NCI-H460 (cell line): Measurements from ENCODE around the gene LGALS8. TPM values are rescaled to one million over a fixed set of nuclear protein-coding genes. Genes with fewer than 3 reads are reported as not detected.
"Not testable (repeated sequence)": the region's sequence is repeated elsewhere in the genome, so short reads cannot be mapped to it uniquely, and the experiment has no call there.

Source experiments
- DNase-seq: peaks from one replicate; pipeline ENCODE4 v3.0.0-alpha.2; 2016; ENCODE audit warnings: low read depth; ENCODE audit errors: extremely low read depth
- total RNA-seq: library from RNA; depleted of rRNA; stranded (reverse); fragments of >200 nt; shearing (Covaris generic); gene quantifications from 2 replicates; pipeline ENCODE4 v1.2.3, GENCODE V29; 2014

LGALS8 gene
- total RNA-seq, 1 experiment from 2014 or later, result 226 TPM

GRCh38 chr1:236536540-236536939, 12.8 kb downstream of the LGALS8 start:
- DNase-seq, result no peak

- DNase-seq, result no peak
Measured at GRCh38 chr1:236540813-236541465, 17.2 kb downstream of the LGALS8 start.

DNA sequence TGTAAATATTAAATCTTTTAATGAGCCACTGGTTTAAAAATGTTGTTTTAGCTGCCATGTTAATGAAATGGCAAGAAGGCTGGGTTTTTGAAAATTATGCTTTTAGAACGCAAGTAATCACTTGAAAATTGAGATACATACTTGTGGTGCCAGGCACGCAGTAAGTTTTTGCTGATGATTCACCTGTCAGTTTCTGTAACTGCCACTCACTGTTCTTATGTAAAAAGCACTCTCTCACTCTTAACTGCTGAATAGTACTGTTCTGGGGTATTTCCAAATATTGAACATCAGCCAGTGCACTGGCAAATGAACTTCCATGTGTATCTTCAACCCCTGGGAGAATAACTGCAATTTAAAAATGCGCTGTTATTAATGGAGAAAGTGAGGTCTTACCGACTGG, 17.9 kb downstream of the LGALS8 start:
- DNase-seq, result no peak

DNA sequence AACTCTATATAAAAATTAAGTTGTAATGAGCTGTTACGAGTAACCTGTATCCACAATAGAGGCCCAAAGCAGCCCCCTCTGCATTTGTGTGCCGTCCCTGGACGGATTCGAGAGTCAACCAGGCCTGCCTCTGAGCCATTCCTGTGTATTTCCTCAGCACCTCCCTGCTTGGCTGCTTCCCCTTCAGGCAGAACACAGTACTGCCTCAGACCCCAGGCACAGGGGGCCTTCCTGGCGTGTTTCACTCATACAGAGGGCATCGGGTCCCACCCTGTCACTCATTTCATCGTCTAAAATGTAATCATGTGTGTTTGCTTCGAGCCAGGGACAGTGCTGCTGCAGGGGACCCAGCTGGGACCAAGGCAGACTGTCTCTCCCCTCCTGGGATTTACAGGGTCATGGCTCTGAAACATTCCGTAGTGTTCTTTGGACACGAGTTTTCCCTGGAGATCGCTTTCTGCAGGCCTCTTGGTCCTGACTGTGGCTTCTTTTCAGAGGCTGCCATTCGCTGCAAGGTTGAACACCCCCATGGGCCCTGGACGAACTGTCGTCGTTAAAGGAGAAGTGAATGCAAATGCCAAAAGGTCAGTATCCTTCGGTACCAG, 19.4 kb downstream of the LGALS8 start:
- DNase-seq, result no peak

DNA sequence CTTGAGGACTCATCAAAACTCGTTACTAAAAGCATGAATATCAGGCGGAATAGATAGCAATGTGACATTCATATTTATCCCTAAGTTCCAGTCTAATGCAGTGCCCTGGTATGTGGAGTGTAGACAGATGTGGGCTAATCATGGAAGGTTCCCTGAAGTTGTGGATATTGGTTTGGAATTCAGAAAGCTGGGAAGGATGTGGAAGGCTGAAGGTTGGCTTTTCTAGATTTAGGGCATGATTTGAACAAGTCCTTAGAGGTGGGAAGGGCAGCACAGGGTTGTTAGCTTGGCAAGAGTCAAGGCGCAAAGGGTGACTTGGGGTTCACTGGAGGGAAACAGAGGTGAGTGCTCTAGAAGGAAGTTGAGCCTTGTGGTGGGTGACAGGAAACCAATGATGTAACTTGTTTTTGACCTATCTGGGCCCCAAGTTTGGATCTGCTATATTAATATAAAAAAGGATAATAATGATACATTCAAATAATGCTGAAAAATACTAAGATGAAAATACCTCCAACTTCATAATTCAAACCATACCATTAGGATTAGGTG, 21.9 kb downstream of the LGALS8 start:
- DNase-seq, result no peak

DNA sequence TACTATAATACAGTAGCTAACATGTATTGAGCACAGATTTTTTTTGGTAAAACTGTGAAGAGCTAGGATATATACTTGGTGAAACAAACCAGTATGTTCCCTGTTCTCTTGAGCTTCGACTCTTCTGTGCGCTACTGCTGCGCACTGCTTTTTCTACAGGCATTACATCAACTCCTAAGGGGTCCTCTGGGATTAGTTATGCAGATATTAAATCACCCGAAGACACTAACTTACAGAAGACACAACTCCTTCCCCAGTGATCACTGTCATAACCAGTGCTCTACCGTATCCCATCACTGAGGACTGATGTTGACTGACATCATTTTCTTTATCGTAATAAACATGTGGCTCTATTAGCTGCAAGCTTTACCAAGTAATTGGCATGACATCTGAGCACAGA, 24.7 kb downstream of the LGALS8 start:
- no peak for DNase-seq

DNA sequence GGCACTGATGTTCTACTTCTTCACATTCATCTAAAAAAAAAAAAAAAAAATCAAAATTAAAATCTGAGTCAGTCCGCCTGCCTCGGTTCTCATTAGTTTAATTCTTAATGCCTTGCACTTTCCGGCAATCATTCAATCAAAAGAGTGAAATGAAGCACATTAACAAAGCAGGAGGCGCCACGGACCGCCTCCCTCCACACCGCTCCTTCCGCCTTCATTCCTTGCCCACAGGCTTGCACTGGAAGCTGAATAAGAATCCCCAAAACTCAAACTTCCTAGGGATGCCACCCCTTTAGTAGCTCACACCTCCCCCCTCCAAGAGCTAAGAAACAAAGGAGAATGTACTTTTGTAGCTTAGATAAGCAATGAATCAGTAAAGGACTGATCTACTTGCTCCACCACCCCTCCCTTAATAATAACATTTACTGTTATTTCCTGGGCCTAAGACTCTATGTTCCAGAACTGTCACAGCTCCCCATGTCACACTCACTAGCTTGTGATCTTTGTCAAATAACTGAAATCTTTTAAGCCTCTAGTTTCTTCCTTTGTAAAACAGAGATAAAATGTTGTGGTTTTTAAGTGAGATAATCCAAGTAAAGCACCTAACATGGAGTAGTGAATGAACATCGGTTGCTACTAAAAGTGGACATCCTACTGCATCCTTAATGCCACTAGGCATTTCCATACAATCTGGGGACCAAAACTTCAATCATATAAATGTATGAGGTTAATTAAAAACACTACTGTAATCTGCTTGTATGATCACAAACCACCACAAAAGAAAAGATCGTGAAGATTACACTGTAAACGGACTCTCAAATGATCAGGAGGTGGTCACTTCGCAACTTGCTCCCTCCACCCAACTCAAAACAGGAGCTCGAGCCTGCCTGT, 27.4 kb downstream of the LGALS8 start:
- DNase-seq, result peak; percentile 59

GRCh38 chr1:236552096-236552495, 28.3 kb downstream of the LGALS8 start:
- no peak for DNase-seq

GRCh38 chr1:236552901-236553300, 29.1 kb downstream of the LGALS8 start:
- peak; percentile 75 for DNase-seq

DNA sequence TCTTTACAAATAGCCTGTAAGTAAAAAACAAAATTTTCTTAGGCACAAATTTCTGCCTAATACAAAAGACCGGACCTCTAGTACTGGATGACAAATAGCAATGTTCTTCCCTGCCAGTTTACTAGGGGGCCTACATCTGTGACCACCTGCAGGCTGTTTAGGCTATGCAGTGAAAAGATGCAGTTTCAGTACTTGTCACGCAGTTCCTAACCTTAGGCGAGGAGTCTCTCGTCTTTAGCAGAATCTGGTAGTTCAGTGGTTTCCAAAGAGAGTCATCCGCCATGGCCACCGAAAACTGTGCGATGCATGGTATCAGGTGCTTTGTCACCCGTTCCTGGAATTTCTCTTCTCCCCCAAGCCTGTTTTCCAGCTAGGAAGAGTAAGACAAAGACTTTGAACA, 29.6 kb downstream of the LGALS8 start:
- DNase-seq, result no peak

DNA sequence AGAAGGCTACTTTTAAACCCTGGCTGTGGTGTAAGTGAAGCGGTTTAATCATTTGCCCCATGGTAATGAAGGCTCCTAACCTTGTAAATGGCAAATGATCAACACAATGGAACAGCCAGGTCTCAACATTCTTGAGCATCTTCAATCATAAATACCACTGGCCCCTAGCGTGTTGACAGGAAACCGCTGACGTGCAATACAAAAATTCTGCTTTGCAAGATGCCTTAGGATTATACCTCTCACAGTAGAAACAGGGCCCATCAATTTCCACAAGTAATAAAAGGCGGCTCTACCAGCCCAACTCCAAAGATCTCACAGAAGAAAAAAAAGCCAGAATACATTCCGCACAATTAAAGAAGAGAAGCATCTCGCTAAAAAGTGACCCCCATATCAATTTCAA, 32.8 kb downstream of the LGALS8 start:
- DNase-seq, result no peak

GRCh38 chr1:236558081-236558480, 34.3 kb downstream of the LGALS8 start:
- DNase-seq, result no peak

DNA sequence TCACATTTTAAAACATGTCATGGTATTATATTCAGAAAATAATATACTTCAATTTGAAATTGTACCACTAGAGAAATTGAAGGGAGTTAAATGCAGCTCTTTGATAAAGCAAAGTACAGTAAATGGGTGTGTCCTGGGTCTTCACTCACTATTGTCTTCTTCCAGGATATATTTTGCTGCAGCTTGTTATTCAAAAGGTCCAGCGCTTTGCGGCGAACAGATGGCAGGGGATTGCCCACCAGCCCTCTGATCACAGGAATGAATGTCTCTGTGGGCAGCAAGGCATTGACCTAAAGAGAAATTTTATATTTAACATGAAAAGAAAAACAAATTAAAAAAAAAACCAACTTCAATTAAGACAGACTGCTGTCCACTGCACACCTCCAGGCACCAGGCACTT, 35.1 kb downstream of the LGALS8 start:
- DNase-seq, result no peak

DNA sequence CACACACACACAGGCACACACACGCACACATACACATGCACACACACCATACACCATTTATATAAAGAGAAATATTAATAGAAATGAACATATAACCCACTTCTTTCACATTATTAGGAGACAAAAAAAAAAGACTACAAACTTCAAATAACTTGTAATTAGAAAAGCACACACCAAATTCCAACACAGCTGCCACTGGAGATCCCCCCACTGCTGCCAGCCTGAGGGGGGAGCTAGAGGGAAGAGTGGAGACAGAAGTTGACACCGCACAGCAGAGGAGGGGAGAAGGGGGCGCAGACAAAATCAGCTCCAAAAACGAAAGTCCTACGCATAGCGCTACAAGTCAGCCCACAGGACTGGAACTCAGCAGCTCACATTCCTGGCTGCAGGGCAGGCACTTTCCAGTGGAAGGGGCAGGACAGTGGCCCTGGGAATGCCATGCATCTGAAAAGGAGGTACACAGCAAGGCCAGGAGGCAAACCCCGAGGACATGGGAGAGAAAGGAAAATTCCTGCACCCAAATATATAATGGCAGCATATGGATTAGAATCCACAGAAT, 36.5 kb downstream of the LGALS8 start:
- no peak for DNase-seq

GRCh38 chr1:236561976-236562375, 38.2 kb downstream of the LGALS8 start:
- DNase-seq, result no peak

GRCh38 chr1:236565530-236565929, 41.7 kb downstream of the LGALS8 start:
- no peak for DNase-seq

GRCh38 chr1:236568285-236568894, 44.6 kb downstream of the LGALS8 start:
- peak; percentile 100 for DNase-seq

GRCh38 chr1:236575523-236575922, 51.7 kb downstream of the LGALS8 start:
- no peak for DNase-seq

DNA sequence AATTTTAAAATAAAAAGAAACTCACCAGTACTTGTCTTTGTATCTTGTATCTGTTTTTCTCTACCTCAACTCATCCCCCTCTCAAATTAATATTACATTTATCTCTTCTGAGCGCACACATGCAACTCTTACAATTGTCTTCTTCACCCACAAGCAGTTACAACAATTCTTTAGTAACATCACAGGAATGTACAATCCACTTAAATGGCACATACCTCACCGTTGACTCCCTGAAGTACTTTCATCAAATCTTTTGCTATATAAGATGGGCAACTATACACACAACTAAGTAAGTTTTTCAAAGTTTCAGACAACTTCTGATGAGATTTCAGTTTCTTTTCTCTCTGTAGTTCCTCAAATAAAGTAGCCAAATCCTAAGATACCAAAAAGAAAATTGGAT, 52.2 kb downstream of the LGALS8 start:
- DNase-seq, result no peak

DNA sequence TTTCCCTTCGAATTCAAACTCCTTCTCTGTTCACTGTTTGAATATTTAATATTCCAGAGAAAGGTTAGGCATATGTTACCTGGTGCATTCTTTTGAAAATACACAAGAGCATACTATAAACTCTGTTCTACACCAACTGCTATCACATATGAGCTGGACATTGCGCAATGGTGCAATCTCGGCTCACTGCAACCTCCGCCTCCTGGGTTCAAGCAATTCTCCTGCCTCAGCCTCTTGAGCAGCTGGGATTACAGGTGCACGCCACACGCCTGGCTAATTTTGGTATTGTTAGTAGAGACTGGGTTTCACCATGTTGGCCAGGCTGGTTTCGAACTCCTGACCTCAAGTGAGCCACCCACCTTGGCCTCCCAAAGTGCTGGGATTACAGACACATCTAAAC, 53.3 kb downstream of the LGALS8 start:
- DNase-seq, result not testable (repeated sequence)

- DNase-seq, result no peak
Measured at GRCh38 chr1:236578661-236579060, 54.9 kb downstream of the LGALS8 start.
